SK-N-MC (cell line): Measurements from ENCODE around the gene TRIM75.
"Not testable (repeated sequence)": the region's sequence is repeated elsewhere in the genome, so short reads cannot be mapped to it uniquely, and the experiment has no call there.

Experiments
- EZH2 ChIP-seq: fragments of 200-600 bp; sonication (generic); IDR thresholded peaks from one replicate; pipeline ENCODE4 v1.6.1; 2017; ENCODE audit warnings: antibody characterized with exemption
- POLR2AphosphoS5 ChIP-seq: IDR thresholded peaks from 2 replicates; pipeline ENCODE4 v1.6.1; 2012; ENCODE audit warnings: mild to moderate bottlenecking, low read depth, low read length, borderline replicate concordance

DNA sequence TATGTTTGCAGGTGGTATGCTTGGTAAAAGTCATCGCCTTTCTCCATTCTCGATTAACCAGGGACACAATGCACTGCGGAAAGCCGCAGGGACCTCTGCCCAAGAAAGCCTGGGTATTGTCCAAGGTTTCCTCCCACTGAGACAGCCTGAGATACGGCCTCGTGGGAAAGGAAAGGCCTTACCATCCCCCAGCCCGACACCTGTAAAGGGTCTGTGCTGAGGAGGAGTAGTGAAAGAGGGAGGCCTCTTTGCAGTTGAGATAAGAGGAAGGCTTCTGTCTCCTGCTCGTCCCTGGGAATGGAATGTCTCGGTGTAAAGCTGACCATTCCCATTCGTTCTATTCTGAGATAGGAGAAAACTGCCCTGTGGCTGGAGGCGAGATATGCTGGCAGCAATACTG, 19.7 kb downstream of the TRIM75 start:
- TF ChIP-seq EZH2, POLR2AphosphoS5: not testable (repeated sequence)
